ENCODE results near the gene CHRNB4.

The CHRNB4 gene

GRCh38 chr15:78645009-78645408 lies 4.0 kb upstream of the CHRNB4 start:
- no peak for TF ChIP-seq CTCF (IDR thresholded peaks at IDR 0.05; ENCODE audit: control insufficient read depth, insufficient read depth, low read depth, low read length, missing control alignments)
- no peak for DNase-seq (ENCODE audit: low read depth)
- H3K4me3 ChIP-seq (ENCODE audit: control insufficient read depth, low read depth, low read length): no peak overlapping the region

- no peak for DNase-seq (ENCODE audit: low read depth)
- H3K4me3 ChIP-seq (ENCODE audit: control insufficient read depth, low read depth, low read length): no peak overlapping the region
- no peak for TF ChIP-seq CTCF (IDR thresholded peaks at IDR 0.05; ENCODE audit: control insufficient read depth, insufficient read depth, low read depth, low read length, missing control alignments)
Measured at GRCh38 chr15:78642331-78642730, 1.3 kb upstream of the CHRNB4 start.

- no peak for DNase-seq (ENCODE audit: low read depth)
- no peak overlapping the region for H3K4me3 ChIP-seq (ENCODE audit: control insufficient read depth, low read depth, low read length)
- TF ChIP-seq CTCF (IDR thresholded peaks at IDR 0.05; ENCODE audit: control insufficient read depth, insufficient read depth, low read depth, low read length, missing control alignments): no peak
Measured at GRCh38 chr15:78641749-78642275, 802 bp upstream of the CHRNB4 start.

GRCh38 chr15:78640527-78641101 lies 396 bp downstream of the CHRNB4 start:
- no peak for DNase-seq (ENCODE audit: low read depth)
- no peak overlapping the region; the same call in 1 of the 2 replicates for H3K4me3 ChIP-seq (ENCODE audit: control insufficient read depth, low read depth, low read length)
- TF ChIP-seq CTCF (IDR thresholded peaks at IDR 0.05; ENCODE audit: control insufficient read depth, insufficient read depth, low read depth, low read length, missing control alignments): no peak

- no peak overlapping the region for H3K4me3 ChIP-seq (ENCODE audit: control insufficient read depth, low read depth, low read length)
- peak; percentile 63 for TF ChIP-seq CTCF (IDR thresholded peaks at IDR 0.05; ENCODE audit: control insufficient read depth, insufficient read depth, low read depth, low read length, missing control alignments)
- no peak for DNase-seq (ENCODE audit: low read depth)
Measured at GRCh38 chr15:78638658-78639314, 2.2 kb downstream of the CHRNB4 start.

GRCh38 chr15:78637776-78638435 lies 3.1 kb downstream of the CHRNB4 start:
- no peak for TF ChIP-seq CTCF (IDR thresholded peaks at IDR 0.05; ENCODE audit: control insufficient read depth, insufficient read depth, low read depth, low read length, missing control alignments)
- no peak overlapping the region for H3K4me3 ChIP-seq (ENCODE audit: control insufficient read depth, low read depth, low read length)
- no peak for DNase-seq (ENCODE audit: low read depth)
